ENCODE measurements around the gene R3HDM4. TPM values are rescaled to one million over a fixed set of nuclear protein-coding genes. Genes with fewer than 3 reads are reported as not detected.

The R3HDM4 gene
- total and polyA plus RNA-seq, 2 donors (not counting 3 experiments of a cell fraction or from before 2014, with no cell fraction given): 51.8 to 53.9 TPM

- POLR2A ChIA-PET: no interaction called here
- Histone ChIP-seq H3K9me1 (replicated peaks; ENCODE audit: control insufficient read depth, extremely low read depth, insufficient read depth, low read length) (no peaks in the 10 kb centered on the region), H3K79me2 (ENCODE audit: control insufficient read depth, insufficient read depth, low read length) (no peaks in the 10 kb centered on the region), H4K20me1 (replicated peaks; ENCODE audit: control insufficient read depth, extremely low read depth, insufficient read depth, low read length) (no peaks in the 10 kb centered on the region), H3K4me2 (ENCODE audit: insufficient read depth, low read length) (no peak overlapping the region), H3K27ac (ENCODE audit: insufficient read depth, low read depth, low read length) (no peak overlapping the region), H2AFZ (ENCODE audit: low read depth, low read length) (no peak overlapping the region), H3K4me1 (ENCODE audit: control insufficient read depth, extremely low read depth, insufficient read depth, low read length) (peaks cover 9% of the 10 kb centered on the region), H3K9ac (replicated peaks; ENCODE audit: extremely low read depth, insufficient read depth, low read length) (no peak overlapping the region), H3K36me3 (ENCODE audit: control insufficient read depth in 2 of 2, extremely low read depth in 1 of 2, insufficient read depth in 2 of 2, low read length in 2 of 2) (peaks cover 0 to 16% of the 10 kb centered on the region in 2 experiments), H3K9me3 (replicated peaks; ENCODE audit: control insufficient read depth, insufficient read depth, low read length) (no peaks in the 10 kb centered on the region), H3K4me3 (replicated peaks in 1 of 3; ENCODE audit: insufficient read depth in 1 of 3, low read depth in 1 of 3, low read length in 3 of 3) (no peak overlapping the region), H3K27me3 (ENCODE audit: control insufficient read depth in 2 of 2, insufficient read depth in 2 of 2, low read length in 2 of 2) (no peaks in the 10 kb centered on the region)
- CTCF ChIA-PET: no interaction called here
- DNase-seq (ENCODE audit: low read depth, low spot score) (no peak), FAIRE-seq (no peak)
- intact Hi-C loops (cut with micrococcal nuclease) (loop anchor here (1.0 kb wide), 1 partner anchor 38 kb away; no protein-coding TSS in a partner anchor), dilution Hi-C loops (cut with MboI; ENCODE audit: extremely low pct_ligation_motif_present, low sequenced_read_pairs) (no loop called here)
- TF ChIP-seq POLR2AphosphoS5 (IDR thresholded peaks at IDR 0.05; ENCODE audit: insufficient read depth, low read depth, low read length): no peak
- TF ChIP-seq, protein P1, sequence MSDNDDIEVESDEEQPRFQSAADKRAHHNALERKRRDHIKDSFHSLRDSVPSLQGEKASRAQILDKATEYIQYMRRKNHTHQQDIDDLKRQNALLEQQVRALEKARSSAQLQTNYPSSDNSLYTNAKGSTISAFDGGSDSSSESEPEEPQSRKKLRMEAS (IDR thresholded peaks at IDR 0.05; ENCODE audit: insufficient read depth, insufficient read length): no peak
- no peak for TF ChIP-seq CTCF (IDR thresholded peaks at IDR 0.05; ENCODE audit: extremely low read depth in 1 of 2, insufficient read depth in 1 of 2, low read depth in 1 of 2, low read length in 2 of 2)
- TF ChIP-seq GATA2 (IDR thresholded peaks at IDR 0.05; ENCODE audit: insufficient read depth, insufficient read length, low read depth, low read length): no peak
- no peak for TF ChIP-seq EZH2 (IDR thresholded peaks at IDR 0.05; ENCODE audit: borderline replicate concordance, low read depth, low read length, severe bottlenecking)
- TF ChIP-seq FOS (IDR thresholded peaks at IDR 0.05; ENCODE audit: borderline replicate concordance, insufficient read depth, low read length): no peak
- no peak for TF ChIP-seq JUN (IDR thresholded peaks at IDR 0.05; ENCODE audit: borderline replicate concordance, insufficient read depth, insufficient read length, low read depth)
- TF ChIP-seq POLR2A (IDR thresholded peaks at IDR 0.05; ENCODE audit: low read depth, low read length): no peak
- TF ChIP-seq MYC (IDR thresholded peaks at IDR 0.05; ENCODE audit: low read depth, low read length): no peak
- no TSS peak for BruUV-seq (replicated peaks)
Measured at GRCh38 chr19:870963-871401, 42.0 kb downstream of the R3HDM4 start.

Data from endothelial cell of umbilical vein (primary cell).